CD4-positive, CD25-positive, alpha-beta regulatory T cell (primary cell): ENCODE measurements around the gene RASSF4. TPM values are rescaled to one million over a fixed set of nuclear protein-coding genes. Genes with fewer than 3 reads are reported as not detected.

Experiments
- ATAC-seq, 2 donors: fragments of 150-1000 bp; cut with Tn5 transposase; one replicate each; pipeline ENCODE4 v1.10.0; 2021; ENCODE audit warnings: low read depth in 2 of 2, moderate number of reproducible peaks in 2 of 2, moderate library complexity in 1 of 2
- DNase-seq, 3 donors: peaks; one replicate each; pipeline versions ENCODE4 v3.0.0 to v3.0.0-alpha.2; 2012 to 2022; ENCODE audit warnings: mixed read lengths in 1 of 3
- H3K27ac ChIP-seq: one replicate; pipeline ENCODE4 v1.7.0; 2013; ENCODE audit warnings: mild to moderate bottlenecking, low read length; ENCODE audit not compliant: insufficient read depth, poor library complexity, severe bottlenecking
- H3K27me3 ChIP-seq: one replicate; pipeline ENCODE4 v1.7.0; 2013; ENCODE audit warnings: low read length; ENCODE audit not compliant: control insufficient read depth, insufficient read depth
- H3K36me3 ChIP-seq: one replicate; pipeline ENCODE4 v1.7.0; 2013; ENCODE audit warnings: mild to moderate bottlenecking, low read length, moderate library complexity; ENCODE audit not compliant: control insufficient read depth, insufficient read depth
- H3K4me1 ChIP-seq: 2 replicates; pipeline ENCODE4 v1.7.0; 2013; ENCODE audit warnings: mild to moderate bottlenecking, low read length; ENCODE audit not compliant: insufficient read depth, control insufficient read depth, poor library complexity, severe bottlenecking
- H3K4me3 ChIP-seq: one replicate; pipeline ENCODE4 v1.7.0; 2013; ENCODE audit warnings: low read depth, mild to moderate bottlenecking, low read length, moderate library complexity
- H3K9me3 ChIP-seq, 2 experiments: 1 replicate in 1 of 2; 2 replicates in 1 of 2; pipeline ENCODE4 v1.7.0; 2013; ENCODE audit warnings: low read length in 2 of 2, mild to moderate bottlenecking in 1 of 2, moderate library complexity in 1 of 2; ENCODE audit not compliant: control insufficient read depth in 2 of 2
- H3K27ac Mint-ChIP-seq, 3 donors: one replicate each; pipeline ENCODE4 v1.8.0; 2020 to 2022; ENCODE audit warnings: mild to moderate bottlenecking in 3 of 3, mixed read lengths in 3 of 3, moderate library complexity in 2 of 3
- H3K27me3 Mint-ChIP-seq: one replicate; pipeline ENCODE4 v1.8.0; 2022; ENCODE audit warnings: mild to moderate bottlenecking, mixed read lengths
- H3K36me3 Mint-ChIP-seq: one replicate; pipeline ENCODE4 v1.8.0; 2020; ENCODE audit warnings: mixed read lengths
- H3K4me1 Mint-ChIP-seq, 4 donors: one replicate each; pipeline ENCODE4 v1.8.0; 2020 to 2022; ENCODE audit warnings: mixed read lengths in 4 of 4, mild to moderate bottlenecking in 1 of 4
- H3K4me3 Mint-ChIP-seq, 4 donors: one replicate each; pipeline ENCODE4 v1.8.0; 2020 to 2022; ENCODE audit warnings: mild to moderate bottlenecking in 4 of 4, mixed read lengths in 4 of 4, moderate library complexity in 3 of 4
- H3K9me3 Mint-ChIP-seq, 7 donors: one replicate each; pipeline ENCODE4 v1.8.0; 2020 to 2022; ENCODE audit warnings: mixed read lengths in 7 of 7, mild to moderate bottlenecking in 3 of 7, moderate library complexity in 2 of 7
- polyA plus RNA-seq, 4 donors: library from polyadenylated mRNA; unstranded; fragments of 300-500 nt; fragmentation: Illumina TruSeq; gene quantifications; one replicate each; pipeline ENCODE4 v1.2.3, GENCODE V29; 2021
- total RNA-seq: library from RNA; stranded (reverse); gene quantifications from one replicate; pipeline ENCODE4 v1.2.3, GENCODE V29; 2022

The RASSF4 gene
- total and polyA plus RNA-seq, 5 donors from 2014 or later = 0.37 to 1.3 (median 0.53) TPM; not detected in 1

DNA sequence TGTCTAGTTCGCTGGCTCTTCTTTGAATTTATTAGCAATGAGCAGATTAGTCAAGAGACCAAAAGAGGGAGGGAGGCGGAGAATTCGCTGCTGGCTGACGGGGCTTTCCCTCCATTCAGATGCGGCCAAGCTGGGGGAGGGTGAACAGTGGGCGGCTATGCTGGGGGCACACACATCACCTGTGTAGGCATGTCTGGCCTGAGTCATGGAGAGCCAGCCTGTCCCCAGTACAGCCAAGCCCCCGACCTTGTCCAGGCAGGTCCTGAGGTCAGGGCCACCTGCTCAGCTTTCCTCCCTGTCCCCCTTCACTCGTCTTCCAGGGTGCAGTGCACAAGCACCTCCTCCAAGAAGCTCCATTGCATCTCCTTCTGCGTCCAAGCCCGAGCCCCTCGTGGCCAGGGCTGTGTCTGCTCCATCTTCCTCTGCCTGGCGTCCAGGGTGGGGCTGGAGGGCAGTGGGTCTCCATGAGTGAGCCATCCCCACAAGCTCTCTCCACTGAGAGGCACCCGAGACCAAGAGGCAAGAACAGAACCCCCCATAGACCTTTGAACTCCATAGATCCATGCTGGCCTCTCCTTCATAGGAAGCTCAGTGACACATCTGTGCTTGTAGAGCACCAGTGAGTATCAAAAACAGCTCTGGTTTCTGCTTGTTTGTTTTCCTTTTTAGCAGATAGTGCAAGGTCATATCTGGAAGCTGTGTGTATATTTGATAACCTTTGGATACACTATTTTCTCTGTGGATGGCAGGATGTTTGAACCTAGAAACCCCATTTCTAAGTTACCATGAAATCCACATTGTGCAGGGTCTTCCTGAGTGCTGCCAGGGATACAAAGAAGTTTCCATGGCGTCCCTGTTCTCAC, 20.9 kb downstream of the RASSF4 start:
- Mint-ChIP-seq H3K4me1 (peaks cover 0 to 7% (median 0%) of the 10 kb centered on the region in 4 donors), H3K36me3 (no peaks in the 10 kb centered on the region), H3K4me3 (no peak overlapping the region), H3K9me3 (no peaks in the 10 kb centered on the region), H3K27me3 (peaks cover 5% of the 10 kb centered on the region), H3K27ac (no peak overlapping the region)
- DNase-seq (no peak), ATAC-seq (no peak)
- no peak overlapping the region for H3K4me3 ChIP-seq
- no peaks in the 10 kb centered on the region for H3K9me3 ChIP-seq
- no peaks in the 10 kb centered on the region for H3K36me3 ChIP-seq
- no peaks in the 10 kb centered on the region for H3K27me3 ChIP-seq
- H3K27ac ChIP-seq = no peak overlapping the region
- no peaks in the 10 kb centered on the region for H3K4me1 ChIP-seq

DNA sequence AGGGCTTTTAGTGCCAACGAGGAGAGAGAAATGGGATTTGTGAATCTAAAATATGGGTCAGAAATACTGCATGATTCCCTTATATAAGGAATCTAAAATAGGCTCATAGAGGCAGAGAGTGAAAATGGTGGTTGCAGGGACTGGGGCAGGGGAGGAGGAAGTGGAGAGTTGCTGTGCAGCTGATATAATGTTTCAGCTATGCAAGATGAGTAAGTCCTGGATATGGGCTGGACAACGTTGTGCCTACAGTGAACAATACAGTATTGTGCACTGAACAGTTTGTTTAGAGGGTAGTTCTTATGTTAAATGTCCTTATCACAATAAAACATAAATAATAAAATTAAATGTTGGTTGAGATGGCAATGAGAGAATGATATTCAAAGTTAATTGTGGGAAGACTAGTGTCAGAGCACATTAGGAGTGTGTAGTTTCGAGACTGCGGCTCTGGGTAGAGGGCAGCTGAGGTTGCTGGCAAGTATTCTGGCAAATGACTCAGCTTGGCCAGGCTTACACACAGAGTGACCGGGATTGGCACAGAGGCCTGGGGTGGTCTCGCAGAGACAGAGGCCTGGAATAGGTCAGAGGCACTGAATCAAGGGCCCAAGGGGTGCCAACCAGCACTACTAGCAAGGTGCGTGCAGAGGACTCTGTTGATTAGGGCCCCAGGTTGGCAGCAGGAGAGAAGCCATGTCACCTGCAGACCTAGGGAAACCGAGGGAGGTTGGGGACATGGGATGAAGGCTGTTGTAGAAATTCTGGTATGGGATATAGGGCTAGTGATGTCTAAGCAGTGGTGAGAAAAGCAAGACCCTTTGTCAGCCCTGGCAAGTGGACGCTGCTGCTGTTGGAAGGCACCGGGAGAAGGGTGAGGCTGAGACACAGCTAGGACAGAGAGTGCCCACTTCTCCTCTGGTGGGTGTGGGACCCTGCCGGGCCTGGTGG, 21.8 kb downstream of the RASSF4 start:
- Mint-ChIP-seq H3K27ac (peak overlapping the region in 1 of 3 donors; percentile 61), H3K4me3 (no peak overlapping the region), H3K36me3 (no peaks in the 10 kb centered on the region), H3K4me1 (peaks cover 0 to 3% (median 0%) of the 10 kb centered on the region in 4 donors), H3K27me3 (peaks cover 9% of the 10 kb centered on the region), H3K9me3 (no peaks in the 10 kb centered on the region)
- Histone ChIP-seq H3K27me3 (no peaks in the 10 kb centered on the region), H3K36me3 (no peaks in the 10 kb centered on the region), H3K4me3 (no peak overlapping the region), H3K4me1 (no peaks in the 10 kb centered on the region), H3K27ac (no peak overlapping the region), H3K9me3 (no peaks in the 10 kb centered on the region)
- ATAC-seq (no peak), DNase-seq (no peak)

DNA sequence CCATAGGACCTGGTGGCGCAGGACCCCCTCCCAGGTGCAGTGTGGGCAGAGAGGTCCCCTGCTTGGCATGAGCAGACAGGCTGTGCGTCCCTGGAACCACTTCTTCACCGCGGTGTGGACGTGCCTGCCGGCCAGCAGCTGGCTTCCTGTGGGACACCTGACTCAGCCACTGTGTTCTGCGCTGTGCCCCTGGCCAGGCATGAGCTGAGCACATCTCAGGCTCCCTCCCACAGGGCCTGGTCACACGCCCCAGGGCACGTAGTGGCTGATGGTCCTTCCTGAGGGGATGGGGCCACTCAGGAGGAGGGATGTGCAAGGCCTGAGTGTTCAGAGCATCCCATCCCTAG, 22.5 kb downstream of the RASSF4 start:
- Mint-ChIP-seq H3K4me3 (no peak overlapping the region), H3K36me3 (no peaks in the 10 kb centered on the region), H3K4me1 (peaks cover 0 to 3% (median 0%) of the 10 kb centered on the region in 4 donors), H3K27ac (no peak overlapping the region), H3K9me3 (no peaks in the 10 kb centered on the region), H3K27me3 (peaks cover 7% of the 10 kb centered on the region)
- no peak overlapping the region for H3K27ac ChIP-seq
- H3K4me1 ChIP-seq = no peaks in the 10 kb centered on the region
- no peak for DNase-seq
- ATAC-seq = no peak
- H3K27me3 ChIP-seq = no peaks in the 10 kb centered on the region
- H3K36me3 ChIP-seq = no peaks in the 10 kb centered on the region
- no peak overlapping the region for H3K4me3 ChIP-seq
- H3K9me3 ChIP-seq = no peaks in the 10 kb centered on the region

DNA sequence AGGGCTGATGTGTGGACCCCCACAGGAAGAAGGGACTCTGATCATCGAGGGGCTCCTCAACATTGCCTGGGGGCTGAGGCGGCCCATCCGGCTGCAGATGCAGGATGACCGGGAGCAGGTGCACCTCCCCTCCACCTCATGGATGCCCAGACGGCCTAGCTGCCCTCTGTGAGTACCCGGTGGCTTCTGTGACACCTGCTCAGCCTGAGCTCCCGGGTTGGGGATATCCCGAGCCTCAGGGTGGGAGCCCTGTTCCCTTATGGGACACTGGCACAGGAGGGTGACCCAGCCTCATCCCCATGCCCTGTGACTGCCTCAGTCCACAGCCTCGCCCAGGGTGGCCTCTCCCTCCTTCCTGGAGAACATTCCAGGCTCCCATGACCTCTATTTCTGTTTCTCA, 22.9 kb downstream of the RASSF4 start:
- Histone ChIP-seq H3K27me3 (no peaks in the 10 kb centered on the region), H3K9me3 (no peaks in the 10 kb centered on the region), H3K4me1 (no peaks in the 10 kb centered on the region), H3K4me3 (no peak overlapping the region), H3K27ac (no peak overlapping the region), H3K36me3 (no peaks in the 10 kb centered on the region)
- no peaks in the 10 kb centered on the region for H3K36me3 Mint-ChIP-seq
- no peak for ATAC-seq
- H3K4me3 Mint-ChIP-seq = no peak overlapping the region
- no peaks in the 10 kb centered on the region for H3K9me3 Mint-ChIP-seq
- no peak for DNase-seq
- peaks cover 4% of the 10 kb centered on the region for H3K27me3 Mint-ChIP-seq
- peaks cover 0 to 3% (median 0%) of the 10 kb centered on the region in 4 donors for H3K4me1 Mint-ChIP-seq
- no peak overlapping the region for H3K27ac Mint-ChIP-seq

DNA sequence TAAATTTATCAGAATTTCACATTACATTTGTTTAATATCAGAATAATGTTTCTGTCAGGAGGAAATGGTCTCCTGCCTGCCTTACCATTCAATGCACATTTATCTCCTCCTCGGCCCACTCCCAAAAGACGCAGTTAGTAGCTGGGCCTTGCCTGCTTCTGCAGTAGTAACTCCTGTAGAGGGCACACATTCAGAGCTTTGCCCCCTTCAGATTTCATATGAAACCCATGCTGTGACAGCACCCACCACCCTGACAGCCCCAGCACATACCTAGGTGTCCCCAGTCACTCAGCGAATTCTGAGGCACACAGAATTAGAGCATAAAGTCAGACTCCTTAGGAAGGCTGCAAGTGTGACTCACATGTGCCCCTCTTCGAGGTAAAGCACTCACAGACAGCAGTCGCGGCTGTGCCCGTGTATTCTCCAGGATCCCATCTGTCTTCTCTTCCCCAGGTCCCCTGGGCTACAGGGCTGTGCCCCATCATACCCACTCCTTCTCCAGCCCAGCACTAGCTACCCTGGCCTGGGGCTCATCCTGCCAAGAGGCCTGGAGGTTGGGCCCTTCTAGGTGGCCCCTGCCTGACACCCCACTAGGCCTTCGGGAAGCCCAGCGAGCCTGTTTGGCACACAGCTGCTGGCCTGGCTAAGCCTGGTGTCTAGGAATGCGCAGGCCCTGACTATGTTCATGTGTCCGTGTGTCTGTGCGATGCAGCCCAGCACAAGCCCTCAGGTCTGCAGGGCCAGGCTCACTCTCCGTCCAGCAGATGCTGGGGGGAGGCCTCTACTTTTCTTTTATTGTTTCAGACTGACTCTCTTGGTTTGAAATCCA, 23.7 kb downstream of the RASSF4 start:
- Mint-ChIP-seq H3K36me3 (no peaks in the 10 kb centered on the region), H3K4me3 (no peak overlapping the region), H3K27me3 (peaks cover 4% of the 10 kb centered on the region), H3K4me1 (peaks cover 0 to 3% (median 0%) of the 10 kb centered on the region in 4 donors), H3K27ac (no peak overlapping the region), H3K9me3 (no peaks in the 10 kb centered on the region)
- no peak for ATAC-seq
- Histone ChIP-seq H3K27ac (no peak overlapping the region), H3K9me3 (no peaks in the 10 kb centered on the region), H3K4me3 (no peak overlapping the region), H3K4me1 (no peaks in the 10 kb centered on the region), H3K27me3 (no peaks in the 10 kb centered on the region), H3K36me3 (no peaks in the 10 kb centered on the region)
- no peak for DNase-seq

DNA sequence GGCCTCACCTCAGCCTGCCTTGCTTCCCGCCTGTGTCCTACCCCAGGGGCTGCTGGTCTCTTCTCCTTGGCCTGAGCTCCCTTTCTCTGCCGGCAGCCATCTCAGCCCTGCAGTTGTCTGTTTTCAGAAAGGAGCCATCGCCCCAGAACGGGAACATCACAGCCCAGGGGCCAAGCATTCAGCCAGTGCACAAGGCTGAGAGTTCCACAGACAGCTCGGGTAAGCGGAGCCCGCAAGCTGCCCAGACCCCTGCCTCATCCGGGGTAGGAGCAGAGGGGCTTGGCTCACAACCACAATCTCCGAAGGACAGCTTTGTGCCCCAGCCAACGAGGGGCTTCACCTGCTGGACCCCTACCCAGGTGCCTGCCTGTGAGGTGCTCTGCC, 24.3 kb downstream of the RASSF4 start:
- ATAC-seq (no peak), DNase-seq (no peak)
- no peaks in the 10 kb centered on the region for H3K36me3 ChIP-seq
- H3K4me1 ChIP-seq = no peaks in the 10 kb centered on the region
- Mint-ChIP-seq H3K4me3 (no peak overlapping the region), H3K9me3 (no peaks in the 10 kb centered on the region), H3K36me3 (no peaks in the 10 kb centered on the region), H3K27ac (no peak overlapping the region), H3K4me1 (no peaks in the 10 kb centered on the region), H3K27me3 (peaks cover 4% of the 10 kb centered on the region)
- no peak overlapping the region for H3K27ac ChIP-seq
- no peaks in the 10 kb centered on the region for H3K27me3 ChIP-seq
- no peaks in the 10 kb centered on the region for H3K9me3 ChIP-seq
- H3K4me3 ChIP-seq = no peak overlapping the region

DNA sequence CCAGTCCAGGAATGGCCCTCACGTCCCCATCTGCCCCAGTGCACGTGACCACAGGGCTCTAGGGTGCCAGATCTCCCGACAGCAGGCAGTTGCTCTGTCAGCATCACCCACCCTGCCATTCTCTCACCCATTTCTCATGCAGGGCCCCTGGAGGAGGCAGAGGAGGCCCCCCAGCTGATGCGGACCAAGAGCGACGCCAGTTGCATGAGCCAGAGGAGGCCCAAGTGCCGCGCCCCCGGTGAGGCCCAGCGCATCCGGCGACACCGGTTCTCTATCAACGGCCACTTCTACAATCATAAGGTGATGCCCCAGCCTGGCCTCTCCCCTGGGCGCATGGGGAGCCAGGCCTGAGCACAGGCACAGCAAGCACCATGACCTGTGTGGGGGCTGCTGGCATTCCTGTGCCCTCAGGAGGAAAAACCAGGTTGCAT, 25.1 kb downstream of the RASSF4 start:
- H3K4me1 Mint-ChIP-seq = no peaks in the 10 kb centered on the region

More for the DNA sequence above, 25.1 kb downstream of the RASSF4 start:
- no peak for DNase-seq
- Histone ChIP-seq H3K4me3 (no peak overlapping the region), H3K9me3 (no peaks in the 10 kb centered on the region), H3K27ac (no peak overlapping the region), H3K36me3 (no peaks in the 10 kb centered on the region), H3K27me3 (no peaks in the 10 kb centered on the region), H3K4me1 (no peaks in the 10 kb centered on the region)
- no peak overlapping the region for H3K4me3 Mint-ChIP-seq
- H3K9me3 Mint-ChIP-seq = no peaks in the 10 kb centered on the region
- H3K27ac Mint-ChIP-seq = no peak overlapping the region
- ATAC-seq = no peak
- no peaks in the 10 kb centered on the region for H3K36me3 Mint-ChIP-seq
- H3K27me3 Mint-ChIP-seq = peaks cover 4% of the 10 kb centered on the region
